Ovary (tissue), 3 donors: ENCODE results near the gene ID2.

ENCODE experiments used
- POLR2A ChIP-seq: fragments of 450-650 bp; IDR thresholded peaks from one replicate; pipeline ENCODE4 v1.6.1; 2017; ENCODE audit warnings: antibody characterized with exemption, mild to moderate bottlenecking, moderate library complexity
- TF ChIP-seq, protein P1 (sequence below), 3 donors: fragments of 450-650 bp in 2 of 3; fragments of 200-600 bp in 1 of 3; IDR thresholded peaks; one replicate each; pipeline versions ENCODE4 v1.5.1 to v1.8.0; 2016 to 2022; ENCODE audit warnings: antibody characterized with exemption in 3 of 3, mild to moderate bottlenecking in 1 of 3
- donor health status: DM: no; HTN: no; CAD: no.

- no peak for TF ChIP-seq POLR2A
- TF ChIP-seq, protein P1, sequence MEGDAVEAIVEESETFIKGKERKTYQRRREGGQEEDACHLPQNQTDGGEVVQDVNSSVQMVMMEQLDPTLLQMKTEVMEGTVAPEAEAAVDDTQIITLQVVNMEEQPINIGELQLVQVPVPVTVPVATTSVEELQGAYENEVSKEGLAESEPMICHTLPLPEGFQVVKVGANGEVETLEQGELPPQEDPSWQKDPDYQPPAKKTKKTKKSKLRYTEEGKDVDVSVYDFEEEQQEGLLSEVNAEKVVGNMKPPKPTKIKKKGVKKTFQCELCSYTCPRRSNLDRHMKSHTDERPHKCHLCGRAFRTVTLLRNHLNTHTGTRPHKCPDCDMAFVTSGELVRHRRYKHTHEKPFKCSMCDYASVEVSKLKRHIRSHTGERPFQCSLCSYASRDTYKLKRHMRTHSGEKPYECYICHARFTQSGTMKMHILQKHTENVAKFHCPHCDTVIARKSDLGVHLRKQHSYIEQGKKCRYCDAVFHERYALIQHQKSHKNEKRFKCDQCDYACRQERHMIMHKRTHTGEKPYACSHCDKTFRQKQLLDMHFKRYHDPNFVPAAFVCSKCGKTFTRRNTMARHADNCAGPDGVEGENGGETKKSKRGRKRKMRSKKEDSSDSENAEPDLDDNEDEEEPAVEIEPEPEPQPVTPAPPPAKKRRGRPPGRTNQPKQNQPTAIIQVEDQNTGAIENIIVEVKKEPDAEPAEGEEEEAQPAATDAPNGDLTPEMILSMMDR (IDR thresholded peaks at IDR 0.05), result no peak
Measured at GRCh38 chr2:8666581-8666980, 15.3 kb upstream of the ID2 start.
